T-helper 22 cell (primary cell): ENCODE results near the gene SAMD1.

Source experiments
- DNase-seq: peaks from one replicate; pipeline ENCODE4 v3.0.0-alpha.2; 2020; ENCODE audit warnings: low read depth

SAMD1 gene

GRCh38 chr19:14113762-14114414 lies 23.3 kb upstream of the SAMD1 start:
- peak; percentile 17 for DNase-seq

GRCh38 chr19:14112809-14113385 lies 22.3 kb upstream of the SAMD1 start:
- no peak for DNase-seq

- no peak for DNase-seq
Measured at GRCh38 chr19:14112051-14112808, 21.7 kb upstream of the SAMD1 start.

- DNase-seq, result no peak
Measured at GRCh38 chr19:14111486-14111885, 20.9 kb upstream of the SAMD1 start.

- DNase-seq, result no peak
Measured at GRCh38 chr19:14110650-14111049, 20.1 kb upstream of the SAMD1 start.

GRCh38 chr19:14107581-14108461 lies 17.3 kb upstream of the SAMD1 start:
- no peak for DNase-seq

- DNase-seq, result no peak
Measured at GRCh38 chr19:14106840-14107239, 16.3 kb upstream of the SAMD1 start.

- DNase-seq, result no peak
Measured at GRCh38 chr19:14105680-14106079, 15.1 kb upstream of the SAMD1 start.

GRCh38 chr19:14103310-14103709 lies 12.8 kb upstream of the SAMD1 start:
- no peak for DNase-seq

GRCh38 chr19:14102756-14103155 lies 12.2 kb upstream of the SAMD1 start:
- no peak for DNase-seq

GRCh38 chr19:14102102-14102696 lies 11.6 kb upstream of the SAMD1 start:
- DNase-seq, result no peak

GRCh38 chr19:14101003-14101545 lies 10.5 kb upstream of the SAMD1 start:
- DNase-seq, result no peak

- no peak for DNase-seq
Measured at GRCh38 chr19:14097532-14098151, 7.1 kb upstream of the SAMD1 start.

GRCh38 chr19:14096272-14096992 lies 5.9 kb upstream of the SAMD1 start:
- no peak for DNase-seq

GRCh38 chr19:14094854-14095253 lies 4.3 kb upstream of the SAMD1 start:
- no peak for DNase-seq

- DNase-seq, result no peak
Measured at GRCh38 chr19:14093117-14093823, 2.7 kb upstream of the SAMD1 start.

GRCh38 chr19:14091813-14092462 lies 1.4 kb upstream of the SAMD1 start:
- no peak for DNase-seq

- DNase-seq, result peak; percentile 23
Measured at GRCh38 chr19:14091081-14091812, 696 bp upstream of the SAMD1 start.
